HepG2 (cell line): ENCODE measurements around the gene KLHL7. TPM values are rescaled to one million over a fixed set of nuclear protein-coding genes. Genes with fewer than 3 reads are reported as not detected.
A peak's percentile ranks its signal among the peaks of the same experiment; 100 is the strongest.

ENCODE experiments used
- DMTF1 ChIP-seq: sonication (generic); formaldehyde crosslinking; IDR thresholded peaks from 2 replicates; pipeline ENCODE4 v1.4.0; 2020; ENCODE audit warnings: mild to moderate bottlenecking, missing genetic modification reagents
- EHMT2 ChIP-seq: fragments of 200-600 bp; sonication (generic); IDR thresholded peaks from 2 replicates; pipeline ENCODE4 v1.7.0; 2017; ENCODE audit warnings: antibody characterized with exemption, low read depth, low read length, borderline replicate concordance
- FOXA1 ChIP-seq, 2 experiments: fragments of 450-650 bp in 1 of 2; sonication (generic) in 1 of 2; formaldehyde crosslinking in 1 of 2; IDR thresholded peaks; 2 replicates each; pipeline versions ENCODE4 v1.4.0 to v1.6.1; 2016 to 2020; ENCODE audit warnings: missing genetic modification reagents in 1 of 2
- GMEB2 ChIP-seq: IDR thresholded peaks from 2 replicates; pipeline ENCODE4 v1.6.1; 2016; ENCODE audit warnings: missing biosample characterization, missing genetic modification reagents, low read depth
- MZF1 ChIP-seq: sonication (generic); formaldehyde crosslinking; IDR thresholded peaks from 2 replicates; pipeline ENCODE4 v1.8.1; 2023; ENCODE audit warnings: mild to moderate bottlenecking, missing genetic modification reagents, borderline replicate concordance
- RELA ChIP-seq: sonication (generic); formaldehyde crosslinking; IDR thresholded peaks from 2 replicates; pipeline ENCODE4 v1.4.0; 2020; ENCODE audit warnings: missing genetic modification reagents
- TBX3 ChIP-seq: fragments of 450-650 bp; IDR thresholded peaks from 2 replicates; pipeline ENCODE4 v1.6.1; 2017; ENCODE audit warnings: antibody characterized with exemption, mild to moderate bottlenecking, inconsistent platforms, borderline replicate concordance
- THAP9 ChIP-seq: sonication (generic); formaldehyde crosslinking; IDR thresholded peaks from 2 replicates; pipeline ENCODE4; 2020; ENCODE audit warnings: missing genetic modification reagents, mild to moderate bottlenecking, borderline replicate concordance
- UBTF ChIP-seq: sonication (generic); formaldehyde crosslinking; IDR thresholded peaks from 2 replicates; pipeline ENCODE4 v1.4.0; 2020; ENCODE audit warnings: mild to moderate bottlenecking, missing genetic modification reagents
- ZBTB49 ChIP-seq: sonication (generic); formaldehyde crosslinking; IDR thresholded peaks from 2 replicates; pipeline ENCODE4 v1.4.0; 2020; ENCODE audit warnings: missing genetic modification reagents, borderline replicate concordance
- ZNF160 ChIP-seq: sonication (generic); formaldehyde crosslinking; IDR thresholded peaks from 2 replicates; pipeline ENCODE4 v1.8.0; 2022; ENCODE audit warnings: mild to moderate bottlenecking, inconsistent platforms, missing genetic modification reagents
- ZNF556 ChIP-seq: sonication (generic); formaldehyde crosslinking; IDR thresholded peaks from 2 replicates; pipeline ENCODE4 v1.4.0; 2020; ENCODE audit warnings: mild to moderate bottlenecking, missing genetic modification reagents, borderline replicate concordance
- ZNF557 ChIP-seq: sonication (generic); formaldehyde crosslinking; IDR thresholded peaks from 2 replicates; pipeline ENCODE4 v1.4.0; 2020; ENCODE audit warnings: missing genetic modification reagents
- ZNF605 ChIP-seq: sonication (generic); formaldehyde crosslinking; IDR thresholded peaks from 2 replicates; pipeline ENCODE4 v1.8.0; 2022; ENCODE audit warnings: mild to moderate bottlenecking, missing genetic modification reagents
- ZNF7 ChIP-seq: IDR thresholded peaks from 2 replicates; pipeline ENCODE4 v1.6.1; 2016; ENCODE audit warnings: missing biosample characterization, missing genetic modification reagents
- ZNF749 ChIP-seq: sonication (generic); formaldehyde crosslinking; IDR thresholded peaks from 2 replicates; pipeline ENCODE4 v1.8.0; 2022; ENCODE audit warnings: mild to moderate bottlenecking, missing genetic modification reagents, moderate library complexity, borderline replicate concordance
- ZNF75D ChIP-seq: sonication (generic); formaldehyde crosslinking; IDR thresholded peaks from 2 replicates; pipeline ENCODE4 v1.8.1; 2023; ENCODE audit warnings: missing genetic modification reagents, mild to moderate bottlenecking, borderline replicate concordance
- polyA plus RNA-seq, 8 experiments: library from polyadenylated mRNA; depleted of rRNA in 3 of 8; stranded (reverse) in 7 of 8; unstranded in 1 of 8; fragments of >200 nt; fragmentation: Illumina TruSeq in 4 of 8; extraction: Trizol in 4 of 8; gene quantifications; 2 replicates each; pipeline versions ENCODE4 v1.2.1 to v1.2.3, GENCODE V29; 2011 to 2016; ENCODE audit warnings: low read depth in 4 of 8, missing spikeins in 1 of 8, mixed read lengths in 1 of 8; ENCODE audit not compliant: insufficient read depth in 1 of 8
- total RNA-seq, 5 experiments: library from RNA; depleted of rRNA; stranded (reverse); fragments of >200 nt; fragmentation: Illumina TruSeq; extraction: Trizol; gene quantifications; 2 replicates each; pipeline ENCODE4 v1.2.3, GENCODE V29; 2016; ENCODE audit warnings: low read depth in 1 of 5

The KLHL7 gene
- total and polyA plus RNA-seq, 2 of the 13 experiments (the other 11 are each of a cell fraction or from before 2014, with no cell fraction given): 16.2 to 34.4 TPM

GRCh38 chr7:23106057-23106822, 655 bp downstream of the KLHL7 start (continued):
- no peak for TF ChIP-seq GMEB2 (CRISPR knock-in tag)
- TF ChIP-seq ZNF749: no peak
- TF ChIP-seq ZNF160: 0 out of 2 replicates have a peak, but pooled peaks have one; percentile 5
- no peak for TF ChIP-seq ZNF556 (CRISPR knock-in tag)
- no peak for TF ChIP-seq RELA (CRISPR knock-in tag)
- TF ChIP-seq DMTF1 (CRISPR knock-in tag): no peak
- TF ChIP-seq ZNF75D (CRISPR knock-in tag): no peak
- no peak for TF ChIP-seq FOXA1 (IDR thresholded peaks at IDR 0.05)
- no peak for TF ChIP-seq FOXA1 (CRISPR knock-in tag; IDR thresholded peaks at IDR 0.05)
- TF ChIP-seq THAP9 (CRISPR knock-in tag): no peak
- TF ChIP-seq TBX3: no peak
- no peak for TF ChIP-seq ZNF7 (CRISPR knock-in tag)
- no peak for TF ChIP-seq EHMT2
- no peak; the same call in 1 of the 2 replicates for TF ChIP-seq ZNF605 (CRISPR knock-in tag)
- no peak for TF ChIP-seq ZBTB49 (CRISPR knock-in tag)
- TF ChIP-seq ZNF557: no peak
- TF ChIP-seq UBTF: peak; percentile 24
- TF ChIP-seq MZF1: no peak
